GM18519 (cell line): ENCODE data around the gene PRSS57.
"Not testable (repeated sequence)": the region's sequence is repeated elsewhere in the genome, so short reads cannot be mapped to it uniquely, and the experiment has no call there.

Experiments
- ATAC-seq: cut with Tn5 transposase; IDR thresholded peaks from one replicate; pipeline ENCODE4 v1.9.1; 2021; ENCODE audit warnings: mild to moderate bottlenecking, moderate library complexity; ENCODE audit not compliant: unreplicated experiment, low FRiP score

The PRSS57 gene

GRCh38 chr19:676007-676338, 19.3 kb downstream of the PRSS57 start:
- ATAC-seq, result no peak

- ATAC-seq, result no peak
Measured at GRCh38 chr19:674282-675151, 20.7 kb downstream of the PRSS57 start.

- ATAC-seq, result no peak
Measured at GRCh38 chr19:670609-671075, 24.6 kb downstream of the PRSS57 start.

GRCh38 chr19:668675-669434, 26.4 kb downstream of the PRSS57 start:
- ATAC-seq, result not testable (repeated sequence)

GRCh38 chr19:666985-667573, 28.2 kb downstream of the PRSS57 start:
- not testable (repeated sequence) for ATAC-seq

GRCh38 chr19:664913-665443, 30.3 kb downstream of the PRSS57 start:
- no peak for ATAC-seq

GRCh38 chr19:663682-664117, 31.6 kb downstream of the PRSS57 start:
- ATAC-seq, result no peak

- ATAC-seq, result no peak
Measured at GRCh38 chr19:662962-663681, 32.1 kb downstream of the PRSS57 start, which contains the start of gene RNF126. TSS of gene RNF126 (minus strand) at chr19:663214. CDS start at chr19:663121, 93 bp downstream.

GRCh38 chr19:662207-662961, 32.9 kb downstream of the PRSS57 start:
- ATAC-seq, result no peak

GRCh38 chr19:661427-662196, 33.6 kb downstream of the PRSS57 start:
- no peak for ATAC-seq

- ATAC-seq, result no peak
Measured at GRCh38 chr19:660793-661426, 34.3 kb downstream of the PRSS57 start.

- ATAC-seq, result no peak
Measured at GRCh38 chr19:658916-659839, 36.1 kb downstream of the PRSS57 start.

GRCh38 chr19:658059-658839, 37.0 kb downstream of the PRSS57 start:
- ATAC-seq, result no peak

GRCh38 chr19:657611-658010, 37.6 kb downstream of the PRSS57 start:
- no peak for ATAC-seq

GRCh38 chr19:656751-657559, 38.3 kb downstream of the PRSS57 start:
- no peak for ATAC-seq

- ATAC-seq, result no peak
Measured at GRCh38 chr19:655691-656090, 39.6 kb downstream of the PRSS57 start.
